Thyroid gland (tissue), 4 donors: Measurements from ENCODE around the gene EPO.

Source experiments
- POLR2A ChIP-seq, 2 donors: fragments of 450-650 bp; IDR thresholded peaks; one replicate each; pipeline ENCODE4 v1.6.1; 2017; ENCODE audit warnings: antibody characterized with exemption in 2 of 2, mild to moderate bottlenecking in 2 of 2, moderate library complexity in 1 of 2
- TF ChIP-seq, protein P1 (sequence below), 6 experiments: fragments of 200-600 bp in 3 of 6; fragments of 450-650 bp in 3 of 6; sonication (generic) in 3 of 6; IDR thresholded peaks; one replicate each; pipeline ENCODE4 v1.5.1; 2016 to 2019; ENCODE audit warnings: antibody characterized with exemption in 6 of 6, mild to moderate bottlenecking in 2 of 6, inconsistent platforms in 1 of 6, moderate library complexity in 1 of 6

DNA sequence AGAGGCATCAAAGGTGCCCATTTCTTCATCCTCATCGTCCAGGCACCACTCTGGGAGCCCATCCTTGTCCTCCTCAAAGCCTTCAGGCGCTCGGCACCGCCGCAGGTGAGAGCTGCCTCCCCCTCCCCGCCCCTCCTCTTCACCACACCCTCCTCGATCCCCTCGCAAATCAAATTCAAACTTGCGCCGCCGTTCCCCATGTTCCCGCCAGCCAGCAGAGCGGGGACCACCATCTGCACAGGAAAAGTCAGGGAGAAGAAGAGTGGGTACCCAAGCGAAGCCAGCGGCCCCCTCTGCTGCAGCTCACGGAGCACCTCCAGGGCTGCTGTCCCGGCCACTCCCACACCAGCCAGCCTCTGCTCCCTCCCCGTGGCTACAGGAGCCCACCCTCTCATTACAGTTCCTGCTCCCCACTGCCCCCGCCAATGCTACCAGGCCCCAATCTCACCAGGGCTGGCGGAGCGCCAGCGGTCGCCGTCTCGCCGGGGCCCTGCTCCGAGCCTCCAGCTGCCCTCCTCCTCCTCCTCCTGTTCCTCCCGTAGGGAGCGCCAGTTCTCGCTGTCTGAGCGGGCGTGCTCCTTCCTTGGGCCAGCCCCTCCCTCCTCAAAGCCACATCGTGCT, 34.0 kb upstream of the EPO start:
- TF ChIP-seq, protein P1, sequence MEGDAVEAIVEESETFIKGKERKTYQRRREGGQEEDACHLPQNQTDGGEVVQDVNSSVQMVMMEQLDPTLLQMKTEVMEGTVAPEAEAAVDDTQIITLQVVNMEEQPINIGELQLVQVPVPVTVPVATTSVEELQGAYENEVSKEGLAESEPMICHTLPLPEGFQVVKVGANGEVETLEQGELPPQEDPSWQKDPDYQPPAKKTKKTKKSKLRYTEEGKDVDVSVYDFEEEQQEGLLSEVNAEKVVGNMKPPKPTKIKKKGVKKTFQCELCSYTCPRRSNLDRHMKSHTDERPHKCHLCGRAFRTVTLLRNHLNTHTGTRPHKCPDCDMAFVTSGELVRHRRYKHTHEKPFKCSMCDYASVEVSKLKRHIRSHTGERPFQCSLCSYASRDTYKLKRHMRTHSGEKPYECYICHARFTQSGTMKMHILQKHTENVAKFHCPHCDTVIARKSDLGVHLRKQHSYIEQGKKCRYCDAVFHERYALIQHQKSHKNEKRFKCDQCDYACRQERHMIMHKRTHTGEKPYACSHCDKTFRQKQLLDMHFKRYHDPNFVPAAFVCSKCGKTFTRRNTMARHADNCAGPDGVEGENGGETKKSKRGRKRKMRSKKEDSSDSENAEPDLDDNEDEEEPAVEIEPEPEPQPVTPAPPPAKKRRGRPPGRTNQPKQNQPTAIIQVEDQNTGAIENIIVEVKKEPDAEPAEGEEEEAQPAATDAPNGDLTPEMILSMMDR (IDR thresholded peaks at IDR 0.05), result no peak
- no peak for TF ChIP-seq POLR2A (IDR thresholded peaks at IDR 0.05)
